ENCODE data around the gene MYO9B. TPM values are rescaled to one million over a fixed set of nuclear protein-coding genes. Genes with fewer than 3 reads are reported as not detected.
"Not testable (repeated sequence)": the region's sequence is repeated elsewhere in the genome, so short reads cannot be mapped to it uniquely, and the experiment has no call there.

MYO9B gene
- total RNA-seq, 2 experiments from 2014 or later, result 276 to 280 TPM

DNA sequence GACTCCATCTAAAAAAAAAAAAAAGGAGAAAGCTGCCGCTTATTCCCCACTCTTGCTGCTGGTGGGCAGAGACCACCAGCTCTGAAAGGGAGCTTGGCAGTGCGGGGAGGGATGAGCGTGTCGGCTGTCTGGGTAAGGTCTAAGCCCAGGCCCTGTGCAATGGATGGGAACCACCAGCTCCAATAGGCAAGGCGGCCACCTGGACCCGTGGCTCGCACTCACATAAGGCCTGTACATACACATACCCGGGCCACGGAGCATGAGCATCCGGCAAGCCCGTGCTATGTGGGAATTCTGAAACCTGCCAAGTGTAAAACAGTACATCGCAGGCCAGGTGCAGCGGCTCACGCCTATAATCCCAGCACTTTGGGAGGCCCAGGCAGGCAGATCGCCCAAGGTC, 83.0 kb downstream of the MYO9B start:
- Mint-ChIP-seq H3K36me3 (ENCODE audit: low read depth) (peaks cover 65% of the 10 kb centered on the region), H3K27me3 (ENCODE audit: low read depth) (no peaks in the 10 kb centered on the region), H3K27ac (no peak overlapping the region), H3K4me1 (ENCODE audit: low read depth) (no peaks in the 10 kb centered on the region), H3K9me3 (ENCODE audit: insufficient read depth) (peaks cover 3% of the 10 kb centered on the region), H3K4me3 (no peak overlapping the region)
- ChIA-PET POLR2A (no interaction called here), CTCF (no interaction called here)
- ATAC-seq (no peak), DNase-seq (no peak)

DNA sequence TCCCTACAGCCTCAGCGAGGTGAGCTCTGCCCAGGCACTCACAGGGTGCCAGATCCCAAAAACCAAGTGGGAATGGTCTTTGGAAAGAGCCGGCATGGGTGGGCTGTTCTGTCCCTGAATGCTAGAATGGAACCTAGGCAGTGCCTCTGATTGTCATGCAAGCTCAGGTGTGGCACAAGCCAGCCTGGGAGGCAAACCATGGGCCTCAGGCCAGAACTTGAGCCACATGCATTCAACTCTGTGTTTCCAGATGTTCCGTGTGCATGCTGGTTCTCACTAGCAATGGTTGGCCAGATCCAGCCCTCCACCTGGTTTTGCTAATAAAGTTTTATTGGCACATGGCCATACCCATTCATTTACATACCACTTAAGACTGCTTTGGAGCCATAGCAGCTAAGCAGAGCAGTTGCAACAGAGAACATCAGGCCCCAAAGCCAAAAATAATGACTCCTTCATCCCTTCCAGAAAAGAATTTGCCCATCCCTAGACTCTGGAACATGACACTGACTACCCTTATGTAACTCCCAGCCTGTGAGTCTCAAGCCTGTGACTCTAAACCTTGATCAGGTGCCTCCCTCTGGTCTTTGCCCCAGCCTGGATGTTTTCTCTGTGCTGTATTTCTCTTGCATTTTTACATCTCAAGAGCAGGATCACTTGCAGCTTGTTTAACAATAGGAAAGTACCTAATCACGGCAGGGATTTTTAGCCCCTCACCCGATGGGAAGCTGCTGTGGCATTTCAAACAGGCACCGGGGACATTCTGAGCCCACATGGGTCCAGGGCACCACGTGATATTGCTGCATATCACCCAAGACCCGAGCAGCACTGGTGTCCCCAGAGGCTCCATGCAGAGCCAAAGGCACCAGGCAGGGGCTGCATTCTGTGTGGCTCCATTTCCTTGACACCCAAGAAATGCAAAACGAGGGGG, 84.2 kb downstream of the MYO9B start:
- no peaks in the 10 kb centered on the region for H3K4me1 Mint-ChIP-seq (ENCODE audit: low read depth)
- peaks cover 66% of the 10 kb centered on the region for H3K36me3 Mint-ChIP-seq (ENCODE audit: low read depth)
- H3K27ac Mint-ChIP-seq, result peak overlapping the region; percentile 34
- CTCF ChIA-PET, result interaction anchor here (1.0 kb wide), 1 partner anchor 24 kb away, joined by 3 read pairs; no protein-coding TSS in a partner anchor
- peaks cover 6% of the 10 kb centered on the region for H3K9me3 Mint-ChIP-seq (ENCODE audit: insufficient read depth)
- H3K27me3 Mint-ChIP-seq (ENCODE audit: low read depth), result no peaks in the 10 kb centered on the region
- ATAC-seq (no peak), DNase-seq (no peak)
- POLR2A ChIA-PET, result interaction anchor here (0.7 kb wide), 1 partner anchor 34 kb away, joined by 3 read pairs; no protein-coding TSS in a partner anchor
- no peak overlapping the region for H3K4me3 Mint-ChIP-seq

DNA sequence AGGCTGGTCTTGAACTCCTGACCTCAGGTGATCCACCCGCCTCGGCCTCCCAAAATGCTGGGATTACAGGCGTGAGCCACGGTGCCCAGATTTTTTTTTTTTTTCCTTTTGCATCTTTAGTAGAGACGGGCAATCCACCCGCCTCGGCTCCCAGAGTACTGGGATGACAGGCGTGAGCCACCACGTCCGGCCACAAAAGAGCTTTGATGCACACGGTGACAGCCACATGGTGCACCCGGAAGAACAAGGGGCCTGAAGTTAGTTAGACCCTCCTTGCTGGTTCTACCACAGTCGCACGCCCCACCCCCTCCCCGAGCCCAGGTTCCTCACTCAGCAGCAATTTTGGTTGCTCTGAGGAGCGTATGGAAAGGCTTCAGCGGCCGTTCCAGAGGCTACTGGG, 85.3 kb downstream of the MYO9B start:
- Mint-ChIP-seq H3K27ac (no peak overlapping the region), H3K27me3 (ENCODE audit: low read depth) (no peaks in the 10 kb centered on the region), H3K4me3 (no peak overlapping the region), H3K4me1 (ENCODE audit: low read depth) (no peaks in the 10 kb centered on the region), H3K36me3 (ENCODE audit: low read depth) (peaks cover 68% of the 10 kb centered on the region), H3K9me3 (ENCODE audit: insufficient read depth) (peaks cover 6% of the 10 kb centered on the region)
- peak; percentile 35 for DNase-seq
- POLR2A ChIA-PET, result no interaction called here
- ATAC-seq, result no peak
- CTCF ChIA-PET, result interaction anchor here (1.0 kb wide), 1 partner anchor 23 kb away, joined by 3 read pairs; no protein-coding TSS in a partner anchor

DNA sequence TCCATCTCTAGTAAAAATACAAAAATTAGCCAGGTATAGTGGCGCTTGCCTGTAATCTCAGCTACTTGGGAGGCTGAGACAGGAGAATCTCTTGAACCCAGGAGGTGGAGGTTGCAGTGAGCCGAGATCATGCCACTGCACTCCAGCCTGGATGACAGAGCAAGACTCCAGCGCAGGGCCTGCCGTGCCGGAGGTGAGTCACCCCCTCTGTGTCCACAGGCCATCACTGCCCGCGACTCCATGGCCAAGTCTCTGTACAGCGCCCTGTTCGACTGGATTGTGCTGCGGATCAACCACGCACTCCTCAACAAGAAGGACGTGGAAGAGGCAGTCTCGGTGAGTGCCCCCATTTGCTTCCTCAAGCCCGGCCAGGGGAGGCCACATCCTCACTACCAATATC, 86.6 kb downstream of the MYO9B start:
- H3K36me3 Mint-ChIP-seq (ENCODE audit: low read depth), result peaks cover 66% of the 10 kb centered on the region
- ATAC-seq; CTCF ChIA-PET; H3K4me1 Mint-ChIP-seq (ENCODE audit: low read depth); POLR2A ChIA-PET; DNase-seq; H3K27me3 Mint-ChIP-seq (ENCODE audit: low read depth); H3K27ac Mint-ChIP-seq; H3K9me3 Mint-ChIP-seq (ENCODE audit: insufficient read depth); H3K4me3 Mint-ChIP-seq: not testable (repeated sequence)

DNA sequence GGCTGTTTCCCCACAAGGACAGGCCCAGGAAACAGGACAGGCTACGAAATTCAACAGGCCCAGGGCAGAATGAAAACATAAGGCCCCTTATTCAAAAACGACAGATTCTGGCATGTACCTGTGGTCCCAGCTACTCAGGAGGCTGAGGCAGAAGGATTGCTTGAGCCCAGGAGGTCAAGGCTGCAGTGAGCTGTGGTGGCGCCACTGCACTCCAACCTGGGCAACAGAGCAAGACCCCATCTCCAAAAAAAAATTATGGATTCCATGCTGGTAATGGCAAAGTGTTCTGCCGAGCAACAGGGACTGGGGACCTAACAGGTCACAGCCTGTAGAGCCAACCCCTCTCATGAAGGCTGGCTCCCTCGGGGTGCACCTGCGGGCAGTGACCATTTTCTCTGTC, 87.0 kb downstream of the MYO9B start:
- CTCF ChIA-PET, result no interaction called here
- Mint-ChIP-seq H3K36me3 (ENCODE audit: low read depth) (peaks cover 64% of the 10 kb centered on the region), H3K9me3 (ENCODE audit: insufficient read depth) (peaks cover 6% of the 10 kb centered on the region), H3K4me1 (ENCODE audit: low read depth) (no peaks in the 10 kb centered on the region), H3K27ac (no peak overlapping the region), H3K27me3 (ENCODE audit: low read depth) (no peaks in the 10 kb centered on the region), H3K4me3 (no peak overlapping the region)
- POLR2A ChIA-PET, result no interaction called here
- DNase-seq (no peak), ATAC-seq (no peak)

DNA sequence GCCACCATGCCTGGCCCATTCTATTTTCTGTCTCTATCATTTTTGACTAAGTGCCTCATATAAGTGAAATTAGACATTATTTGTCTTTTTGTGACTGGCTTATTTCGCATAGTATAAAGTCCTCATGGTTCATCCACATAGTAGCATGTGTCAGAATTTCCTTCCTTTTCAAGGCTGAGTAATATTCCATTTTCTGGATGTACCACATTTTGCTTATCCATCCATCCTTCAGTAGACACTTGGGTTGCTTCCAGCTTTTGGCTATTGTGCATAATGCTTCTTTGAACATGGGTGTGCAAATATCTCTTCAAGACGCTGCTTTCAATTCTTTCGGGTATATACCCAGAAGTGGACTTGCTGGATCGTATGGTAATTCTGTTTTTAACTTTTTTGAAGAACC, 88.1 kb downstream of the MYO9B start:
- no peak overlapping the region for H3K27ac Mint-ChIP-seq
- H3K27me3 Mint-ChIP-seq (ENCODE audit: low read depth), result no peaks in the 10 kb centered on the region
- H3K36me3 Mint-ChIP-seq (ENCODE audit: low read depth), result peaks cover 67% of the 10 kb centered on the region
- H3K4me3 Mint-ChIP-seq, result no peak overlapping the region
- POLR2A ChIA-PET, result interaction anchor here (1.0 to 1.6 kb wide), 2 partner anchors 11 to 88 kb away, joined by 3 read pairs; partner anchors contain the start of genes HAUS8 and MYO9B
- no peak for ATAC-seq
- peaks cover 6% of the 10 kb centered on the region for H3K9me3 Mint-ChIP-seq (ENCODE audit: insufficient read depth)
- no peak for DNase-seq
- CTCF ChIA-PET, result interaction anchor here (1.6 kb wide), 1 partner anchor 19 kb away, joined by 3 read pairs; no protein-coding TSS in a partner anchor
- no peaks in the 10 kb centered on the region for H3K4me1 Mint-ChIP-seq (ENCODE audit: low read depth)

DNA sequence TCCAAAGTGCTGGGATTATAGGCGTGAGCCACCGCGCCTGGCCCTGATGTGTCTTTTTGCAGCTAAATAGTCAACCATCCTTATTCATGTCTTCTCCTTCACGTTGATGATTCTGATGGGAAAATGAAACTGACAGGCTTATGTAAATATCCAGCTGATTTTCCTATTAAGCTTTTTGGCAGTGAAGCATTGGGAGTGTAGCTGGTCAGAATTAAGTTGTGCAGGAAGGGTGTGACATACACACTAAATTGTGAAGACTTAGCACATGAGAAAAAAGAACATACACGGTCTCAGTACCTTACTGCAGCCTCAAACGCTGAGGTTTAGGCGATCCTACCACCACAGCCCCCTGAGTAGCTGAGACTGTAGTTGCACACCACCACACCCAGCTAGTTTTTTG, 89.1 kb downstream of the MYO9B start:
- ATAC-seq, result no peak
- POLR2A ChIA-PET, result interaction anchor here (0.7 to 1.6 kb wide), 3 partner anchors 10 to 89 kb away, joined by 3 read pairs; partner anchors contain the start of genes HAUS8 and MYO9B
- Mint-ChIP-seq H3K4me1 (ENCODE audit: low read depth) (no peaks in the 10 kb centered on the region), H3K36me3 (ENCODE audit: low read depth) (peaks cover 66% of the 10 kb centered on the region), H3K27me3 (ENCODE audit: low read depth) (no peaks in the 10 kb centered on the region), H3K9me3 (ENCODE audit: insufficient read depth) (peaks cover 6% of the 10 kb centered on the region), H3K4me3 (no peak overlapping the region), H3K27ac (no peak overlapping the region)
- no peak for DNase-seq
- CTCF ChIA-PET, result interaction anchor here (1.6 kb wide), 1 partner anchor 18 kb away, joined by 3 read pairs; no protein-coding TSS in a partner anchor

DNA sequence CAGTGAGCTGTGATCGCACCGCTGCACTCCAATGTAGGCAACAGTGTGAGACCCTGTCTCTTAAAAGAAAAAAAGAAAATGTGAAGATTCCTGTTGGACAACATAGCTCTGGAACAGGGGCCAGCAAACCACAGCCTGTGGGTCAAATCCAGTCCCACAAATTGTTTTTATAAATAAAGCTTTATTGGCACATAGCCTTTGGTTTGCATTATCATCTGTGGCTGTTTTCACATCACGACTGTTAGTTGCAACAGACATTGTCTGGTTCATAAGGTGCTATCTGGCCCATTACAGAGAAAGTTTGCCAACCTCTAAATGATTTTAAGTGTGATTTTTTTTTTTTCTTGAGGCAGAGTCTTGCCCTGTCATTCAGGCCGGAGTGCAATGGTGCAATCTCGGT, 90.1 kb downstream of the MYO9B start:
- no peak for DNase-seq
- no peaks in the 10 kb centered on the region for H3K4me1 Mint-ChIP-seq (ENCODE audit: low read depth)
- ChIA-PET POLR2A (interaction anchor here (0.6 to 0.9 kb wide), 2 partner anchors 12 to 89 kb away, joined by 3 read pairs; no protein-coding TSS in a partner anchor), CTCF (interaction anchor here (0.6 kb wide), 1 partner anchor 99 kb away, joined by 3 read pairs; no protein-coding TSS in a partner anchor)
- H3K4me3 Mint-ChIP-seq, result no peak overlapping the region
- peaks cover 6% of the 10 kb centered on the region for H3K9me3 Mint-ChIP-seq (ENCODE audit: insufficient read depth)
- H3K27ac Mint-ChIP-seq, result no peak overlapping the region
- H3K27me3 Mint-ChIP-seq (ENCODE audit: low read depth), result no peaks in the 10 kb centered on the region
- ATAC-seq, result no peak
- peaks cover 64% of the 10 kb centered on the region for H3K36me3 Mint-ChIP-seq (ENCODE audit: low read depth)

DNA sequence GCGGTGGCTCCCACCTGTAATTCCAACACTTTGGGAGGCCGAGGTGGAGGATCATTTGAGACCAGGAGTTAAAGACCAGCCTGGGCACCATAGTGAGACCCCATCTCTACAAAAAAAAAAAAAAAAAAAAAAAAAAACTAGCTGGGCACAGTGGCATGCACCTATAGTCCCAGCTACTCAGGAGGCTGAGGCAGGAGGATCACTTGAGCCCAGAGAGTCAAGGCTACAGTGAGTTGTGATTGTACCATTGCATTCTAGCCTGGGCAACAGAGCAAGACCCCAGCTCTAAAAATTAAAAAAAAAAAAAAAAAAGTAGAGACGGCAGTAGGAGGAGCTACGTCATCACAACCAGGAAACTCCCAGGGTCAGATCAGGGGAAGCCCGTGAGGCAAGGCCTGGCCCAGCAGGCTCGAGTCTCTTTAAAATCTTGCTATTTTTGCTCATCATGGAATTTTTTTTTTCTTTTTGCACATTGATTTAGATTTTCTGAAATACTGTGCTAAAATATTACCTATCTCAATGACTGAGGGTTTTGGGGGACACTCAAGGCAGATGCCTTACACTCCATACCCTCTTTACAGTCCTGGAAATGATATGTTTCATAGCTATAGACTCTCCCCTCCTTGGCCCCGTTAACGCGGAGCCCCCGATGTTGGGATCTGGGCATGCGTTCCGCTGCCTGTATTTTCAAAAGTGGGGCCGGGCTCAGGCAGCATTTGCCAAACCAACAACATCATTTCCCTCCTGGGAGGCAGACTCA, 95.1 kb downstream of the MYO9B start:
- Mint-ChIP-seq H3K9me3 (ENCODE audit: insufficient read depth) (no peaks in the 10 kb centered on the region), H3K27ac (no peak overlapping the region), H3K36me3 (ENCODE audit: low read depth) (peaks cover 57% of the 10 kb centered on the region), H3K4me3 (no peak overlapping the region), H3K27me3 (ENCODE audit: low read depth) (no peaks in the 10 kb centered on the region), H3K4me1 (ENCODE audit: low read depth) (peaks cover 5% of the 10 kb centered on the region)
- ChIA-PET CTCF (interaction anchor here (1.3 kb wide), 1 partner anchor 14 kb away, joined by 3 read pairs; no protein-coding TSS in a partner anchor), POLR2A (no interaction called here)
- DNase-seq, result no peak
- ATAC-seq, result no peak

DNA sequence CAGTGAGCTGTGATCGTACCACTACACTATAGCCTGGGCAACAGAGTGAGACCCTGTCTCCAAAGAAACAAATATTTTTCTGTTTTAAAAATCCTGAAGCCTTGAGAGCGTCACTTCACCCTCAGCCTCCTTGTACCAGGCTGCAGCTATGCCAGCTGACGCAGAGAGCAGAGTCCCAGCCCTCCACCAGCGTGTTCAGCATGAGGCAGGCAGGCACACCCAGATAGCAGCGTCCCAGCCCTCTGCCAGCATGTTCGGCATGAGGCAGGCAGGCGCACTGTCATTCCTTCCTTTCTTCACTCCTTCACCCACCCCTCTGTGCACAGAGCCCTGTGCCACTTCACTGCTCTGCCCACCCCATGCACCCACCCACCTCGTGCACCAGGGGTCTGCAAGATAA, 96.3 kb downstream of the MYO9B start:
- ChIA-PET POLR2A (interaction anchor here (1.2 kb wide), 1 partner anchor 12 kb away, joined by 3 read pairs; no protein-coding TSS in a partner anchor), CTCF (no interaction called here)
- Mint-ChIP-seq H3K27ac (no peak overlapping the region), H3K27me3 (ENCODE audit: low read depth) (no peaks in the 10 kb centered on the region), H3K4me1 (ENCODE audit: low read depth) (peaks cover 5% of the 10 kb centered on the region), H3K36me3 (ENCODE audit: low read depth) (peaks cover 54% of the 10 kb centered on the region), H3K9me3 (ENCODE audit: insufficient read depth) (no peaks in the 10 kb centered on the region), H3K4me3 (no peak overlapping the region)
- DNase-seq (no peak), ATAC-seq (no peak)

DNA sequence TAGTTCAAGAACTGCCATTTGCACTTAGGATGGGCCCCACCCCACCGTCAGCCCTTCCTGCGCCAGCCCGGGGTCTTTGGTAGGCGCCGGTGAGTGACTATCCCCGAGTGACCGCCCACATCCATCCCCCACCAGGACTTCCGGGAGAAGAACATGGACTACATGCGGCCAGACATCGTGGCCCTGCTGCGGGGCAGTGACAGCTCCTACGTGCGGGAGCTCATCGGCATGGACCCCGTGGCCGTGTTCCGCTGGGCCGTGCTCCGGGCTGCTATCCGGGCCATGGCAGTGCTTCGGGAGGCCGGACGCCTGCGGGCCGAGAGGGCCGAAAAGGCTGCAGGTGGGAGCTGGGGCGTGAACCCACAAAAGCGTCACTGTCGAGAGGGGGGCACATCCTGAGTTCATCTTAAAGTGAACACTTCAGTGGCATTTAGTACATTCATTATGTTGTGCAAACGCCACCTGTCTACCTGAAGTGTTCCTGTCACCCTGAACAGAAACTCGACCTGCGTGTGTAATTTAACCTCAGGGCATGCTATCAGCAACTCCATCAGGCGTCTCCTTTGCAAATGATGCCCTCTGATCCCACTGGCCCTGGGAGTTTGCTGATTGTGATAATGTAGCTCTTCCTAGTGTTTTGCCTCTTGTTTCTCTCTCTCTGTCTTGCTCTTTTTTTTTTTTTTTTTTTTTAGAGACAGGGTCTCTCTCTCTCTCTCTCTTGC, 97.2 kb downstream of the MYO9B start:
- no peaks in the 10 kb centered on the region for H3K27me3 Mint-ChIP-seq (ENCODE audit: low read depth)
- CTCF ChIA-PET, result no interaction called here
- H3K9me3 Mint-ChIP-seq (ENCODE audit: insufficient read depth), result no peaks in the 10 kb centered on the region
- no peak overlapping the region for H3K4me3 Mint-ChIP-seq
- no peak overlapping the region for H3K27ac Mint-ChIP-seq
- ATAC-seq, result no peak
- H3K36me3 Mint-ChIP-seq (ENCODE audit: low read depth), result peaks cover 59% of the 10 kb centered on the region
- DNase-seq, result no peak
- POLR2A ChIA-PET, result no interaction called here
- H3K4me1 Mint-ChIP-seq (ENCODE audit: low read depth), result peaks cover 5% of the 10 kb centered on the region

Data from activated CD8-positive, alpha-beta T cell treated with anti-CD3 and anti-CD28 coated beads, Interleukin-2, amount 10 ng/mL, durations not matched to agents 7 days and 5 days (primary cell).